H1 (cell line): ENCODE data around the gene SLC12A8.

Experiments used
- ATF2 ChIP-seq: IDR thresholded peaks from 2 replicates; pipeline ENCODE4 v1.6.1; 2012; ENCODE audit warnings: low read length, inconsistent platforms
- BCL11A ChIP-seq, 2 experiments: IDR thresholded peaks; one replicate each; pipeline ENCODE4 v1.6.1; 2011; ENCODE audit warnings: low read depth in 2 of 2, low read length in 2 of 2, mild to moderate bottlenecking in 2 of 2
- CTCF ChIP-seq, 3 experiments: IDR thresholded peaks; 1 replicate in 2 of 3; 2 replicates in 1 of 3; pipeline versions ENCODE4 v1.5.1 to v1.6.1; 2011; ENCODE audit warnings: low read length in 3 of 3, mild to moderate bottlenecking in 3 of 3, inconsistent platforms in 2 of 3, low read depth in 1 of 3, moderate library complexity in 1 of 3; ENCODE audit not compliant: insufficient read depth in 1 of 3; ENCODE audit errors: control extremely low read depth in 1 of 3
- GTF2F1 ChIP-seq: IDR thresholded peaks from 2 replicates; pipeline ENCODE4 v1.6.1; 2012; ENCODE audit warnings: low read depth, low read length, improper control_type of control experiment, borderline replicate concordance
- MAX ChIP-seq: IDR thresholded peaks from 2 replicates; pipeline ENCODE4 v1.6.1; 2012; ENCODE audit warnings: inconsistent platforms
- POLR2A ChIP-seq, 2 experiments: IDR thresholded peaks; 1 replicate in 1 of 2; 2 replicates in 1 of 2; pipeline ENCODE4 v1.6.1; 2011; ENCODE audit warnings: low read depth in 2 of 2, low read length in 2 of 2, mild to moderate bottlenecking in 2 of 2; ENCODE audit errors: control extremely low read depth in 1 of 2
- RAD21 ChIP-seq, 2 experiments: IDR thresholded peaks in 1 of 2; conservative IDR thresholded peaks in 1 of 2; 2 replicates each; pipeline ENCODE4 v1.6.1; 2011; ENCODE audit warnings: low read depth in 2 of 2, low read length in 2 of 2, improper control_type of control experiment in 1 of 2, inconsistent platforms in 1 of 2, mild to moderate bottlenecking in 1 of 2, moderate library complexity in 1 of 2
- RFX5 ChIP-seq: IDR thresholded peaks from 2 replicates; pipeline ENCODE4 v1.6.1; 2011; ENCODE audit warnings: low read depth, low read length, improper control_type of control experiment, borderline replicate concordance
- SIN3A ChIP-seq, 2 experiments: IDR thresholded peaks in 1 of 2; conservative IDR thresholded peaks in 1 of 2; 2 replicates each; pipeline ENCODE4 v1.6.1; 2011 to 2012; ENCODE audit warnings: low read length in 2 of 2, improper control_type of control experiment in 1 of 2, low read depth in 1 of 2, mild to moderate bottlenecking in 1 of 2
- TAF1 ChIP-seq: IDR thresholded peaks from 2 replicates; pipeline ENCODE4 v1.6.1; 2011; ENCODE audit warnings: mild to moderate bottlenecking, low read depth, low read length
- USF2 ChIP-seq: IDR thresholded peaks from 2 replicates; pipeline ENCODE4 v1.6.1; 2011; ENCODE audit warnings: low read length, improper control_type of control experiment

- TF ChIP-seq TAF1, result no peak
- TF ChIP-seq BCL11A (IDR thresholded peaks at IDR 0.05; ENCODE audit: low read depth in 2 of 2, low read length in 2 of 2), result no peak
- no peak for TF ChIP-seq CTCF (IDR thresholded peaks at IDR 0.05; ENCODE audit: control extremely low read depth in 1 of 3, insufficient read depth in 1 of 3, low read depth in 1 of 3, low read length in 3 of 3)
- TF ChIP-seq POLR2A (IDR thresholded peaks at IDR 0.05; ENCODE audit: control extremely low read depth in 1 of 2, low read depth in 2 of 2, low read length in 2 of 2), result no peak
- TF ChIP-seq GTF2F1, result no peak
- no peak for TF ChIP-seq RFX5
- no peak for TF ChIP-seq ATF2
- TF ChIP-seq MAX, result no peak
- no peak for TF ChIP-seq USF2
- TF ChIP-seq RAD21 (IDR thresholded peaks at IDR 0.05 in 1 of 2, conservative IDR thresholded peaks at IDR 0.05 in 1 of 2; ENCODE audit: low read depth in 2 of 2, low read length in 2 of 2), result no peak
- no peak for TF ChIP-seq SIN3A (conservative IDR thresholded peaks at IDR 0.05 in 1 of 2, IDR thresholded peaks at IDR 0.05 in 1 of 2; ENCODE audit: low read depth in 1 of 2, low read length in 2 of 2)
Observed at GRCh38 chr3:125206934-125207333, 5.6 kb downstream of the SLC12A8 start.
